ENCODE measurements around the gene MCTS1.

GRCh38 chrX:120617996-120618630 is 14.2 kb downstream of the MCTS1 start:
- TF ChIP-seq, protein P1, sequence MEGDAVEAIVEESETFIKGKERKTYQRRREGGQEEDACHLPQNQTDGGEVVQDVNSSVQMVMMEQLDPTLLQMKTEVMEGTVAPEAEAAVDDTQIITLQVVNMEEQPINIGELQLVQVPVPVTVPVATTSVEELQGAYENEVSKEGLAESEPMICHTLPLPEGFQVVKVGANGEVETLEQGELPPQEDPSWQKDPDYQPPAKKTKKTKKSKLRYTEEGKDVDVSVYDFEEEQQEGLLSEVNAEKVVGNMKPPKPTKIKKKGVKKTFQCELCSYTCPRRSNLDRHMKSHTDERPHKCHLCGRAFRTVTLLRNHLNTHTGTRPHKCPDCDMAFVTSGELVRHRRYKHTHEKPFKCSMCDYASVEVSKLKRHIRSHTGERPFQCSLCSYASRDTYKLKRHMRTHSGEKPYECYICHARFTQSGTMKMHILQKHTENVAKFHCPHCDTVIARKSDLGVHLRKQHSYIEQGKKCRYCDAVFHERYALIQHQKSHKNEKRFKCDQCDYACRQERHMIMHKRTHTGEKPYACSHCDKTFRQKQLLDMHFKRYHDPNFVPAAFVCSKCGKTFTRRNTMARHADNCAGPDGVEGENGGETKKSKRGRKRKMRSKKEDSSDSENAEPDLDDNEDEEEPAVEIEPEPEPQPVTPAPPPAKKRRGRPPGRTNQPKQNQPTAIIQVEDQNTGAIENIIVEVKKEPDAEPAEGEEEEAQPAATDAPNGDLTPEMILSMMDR (IDR thresholded peaks at IDR 0.05), result no peak
- TF ChIP-seq POLR2AphosphoS5 (IDR thresholded peaks at IDR 0.05) (no peak), POLR2A (IDR thresholded peaks at IDR 0.05) (no peak)
